Vagina (tissue), 2 donors: ENCODE data around the gene BIN1. TPM values are rescaled to one million over a fixed set of nuclear protein-coding genes. Genes with fewer than 3 reads are reported as not detected.

Experiments
- DNase-seq, 2 donors: peaks; one replicate each; pipeline ENCODE4 v3.0.0-alpha.2; 2017; ENCODE audit errors: extremely low spot score in 2 of 2
- H3K27ac ChIP-seq: fragments of 200-600 bp; sonication (generic); one replicate; pipeline ENCODE4 v1.5.1; 2019
- H3K27me3 ChIP-seq: fragments of 200-600 bp; sonication (generic); one replicate; pipeline ENCODE4 v1.5.1; 2019
- H3K36me3 ChIP-seq, 2 donors: fragments of 200-600 bp; sonication (generic); one replicate each; pipeline ENCODE4 v1.5.1; 2017 to 2019
- H3K4me1 ChIP-seq: fragments of 200-600 bp; sonication (generic); one replicate; pipeline ENCODE4 v1.5.1; 2019
- H3K4me3 ChIP-seq, 2 donors: fragments of 200-600 bp; sonication (generic); 1 replicate in 1 of 2; 2 replicates in 1 of 2; pipeline ENCODE4 v1.5.1; 2016 to 2019
- H3K9me3 ChIP-seq: fragments of 200-600 bp; sonication (generic); one replicate; pipeline ENCODE4 v1.5.1; 2019
- POLR2A ChIP-seq, 2 donors: fragments of 450-650 bp; IDR thresholded peaks; one replicate each; pipeline ENCODE4 v1.6.1; 2017; ENCODE audit warnings: antibody characterized with exemption in 2 of 2, mild to moderate bottlenecking in 2 of 2, moderate library complexity in 2 of 2
- POLR2AphosphoS5 ChIP-seq, 2 donors: sonication (generic); formaldehyde crosslinking; IDR thresholded peaks; one replicate each; pipeline ENCODE4 v1.9.0; 2017; ENCODE audit warnings: antibody characterized with exemption in 2 of 2, mild to moderate bottlenecking in 2 of 2, low read depth in 1 of 2; ENCODE audit not compliant: insufficient read depth in 1 of 2
- intact Hi-C: fragments of 100-400 bp; cut with DNase I; formaldehyde crosslinking; loops from one replicate; pipeline ENCODE4 v1.15.1; 2023
- total RNA-seq: library from RNA; depleted of rRNA; stranded (reverse); fragments of >200 nt; gene quantifications from one replicate; pipeline ENCODE4 v1.2.3, GENCODE V29; 2016
- TF ChIP-seq, protein P1 (sequence below), 3 experiments: fragments of 450-650 bp in 2 of 3; fragments of 200-600 bp in 1 of 3; sonication (generic) in 1 of 3; IDR thresholded peaks; one replicate each; pipeline ENCODE4 v1.5.1; 2017 to 2019; ENCODE audit warnings: antibody characterized with exemption in 3 of 3, mild to moderate bottlenecking in 2 of 3, moderate library complexity in 2 of 3

The BIN1 gene
- total RNA-seq, 1 donor from 2014 or later, result 60.9 TPM

DNA sequence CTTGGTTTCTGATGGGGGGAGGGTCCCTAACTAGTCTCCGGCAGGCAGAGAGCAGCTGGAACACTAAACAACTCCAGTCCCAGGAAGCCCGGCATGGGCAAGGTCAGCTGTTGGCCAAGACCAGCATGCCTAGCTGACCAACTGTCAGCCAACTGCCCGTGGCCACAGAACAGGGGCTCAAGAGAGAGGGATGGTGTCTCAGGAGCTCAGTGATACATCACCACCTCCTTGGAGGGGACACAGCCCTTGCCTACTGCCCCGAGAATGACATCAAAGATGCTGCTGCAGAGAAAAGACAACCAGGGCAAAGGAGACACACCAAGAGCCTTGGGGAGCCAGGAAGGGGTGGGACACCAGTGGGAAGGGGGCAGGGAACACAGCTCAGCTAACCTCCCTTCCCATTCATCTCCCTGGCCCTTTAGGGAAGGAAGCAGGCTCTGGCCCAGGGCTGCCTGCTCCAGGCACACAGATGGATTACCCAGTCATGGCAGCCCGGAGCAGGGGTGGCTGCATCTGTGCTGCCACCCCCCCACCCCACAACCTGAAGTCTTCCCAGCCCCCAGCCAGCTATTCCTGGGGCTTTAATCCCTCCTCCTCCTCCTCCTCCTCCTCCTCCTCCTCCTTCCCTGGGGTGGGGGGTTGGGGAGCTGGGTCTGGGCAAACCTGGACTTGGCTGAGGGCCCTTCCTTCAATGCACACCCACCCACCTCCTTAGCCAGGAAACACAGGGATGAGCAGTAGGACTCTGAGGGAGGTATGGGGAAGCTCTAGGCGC is 1.9 kb downstream of the BIN1 start:
- TF ChIP-seq POLR2A (IDR thresholded peaks at IDR 0.05) (no peak), POLR2AphosphoS5 (IDR thresholded peaks at IDR 0.05; ENCODE audit: insufficient read depth in 1 of 2, low read depth in 1 of 2) (no peak)
- TF ChIP-seq, protein P1, sequence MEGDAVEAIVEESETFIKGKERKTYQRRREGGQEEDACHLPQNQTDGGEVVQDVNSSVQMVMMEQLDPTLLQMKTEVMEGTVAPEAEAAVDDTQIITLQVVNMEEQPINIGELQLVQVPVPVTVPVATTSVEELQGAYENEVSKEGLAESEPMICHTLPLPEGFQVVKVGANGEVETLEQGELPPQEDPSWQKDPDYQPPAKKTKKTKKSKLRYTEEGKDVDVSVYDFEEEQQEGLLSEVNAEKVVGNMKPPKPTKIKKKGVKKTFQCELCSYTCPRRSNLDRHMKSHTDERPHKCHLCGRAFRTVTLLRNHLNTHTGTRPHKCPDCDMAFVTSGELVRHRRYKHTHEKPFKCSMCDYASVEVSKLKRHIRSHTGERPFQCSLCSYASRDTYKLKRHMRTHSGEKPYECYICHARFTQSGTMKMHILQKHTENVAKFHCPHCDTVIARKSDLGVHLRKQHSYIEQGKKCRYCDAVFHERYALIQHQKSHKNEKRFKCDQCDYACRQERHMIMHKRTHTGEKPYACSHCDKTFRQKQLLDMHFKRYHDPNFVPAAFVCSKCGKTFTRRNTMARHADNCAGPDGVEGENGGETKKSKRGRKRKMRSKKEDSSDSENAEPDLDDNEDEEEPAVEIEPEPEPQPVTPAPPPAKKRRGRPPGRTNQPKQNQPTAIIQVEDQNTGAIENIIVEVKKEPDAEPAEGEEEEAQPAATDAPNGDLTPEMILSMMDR (IDR thresholded peaks at IDR 0.05), result no peak
- Histone ChIP-seq H3K36me3 (no peaks in the 10 kb centered on the region), H3K9me3 (no peaks in the 10 kb centered on the region), H3K27ac (peak overlapping the region; percentile 83), H3K4me1 (peaks cover 49% of the 10 kb centered on the region), H3K27me3 (no peaks in the 10 kb centered on the region), H3K4me3 (peak overlapping the region; percentile 92 to 94)
- intact Hi-C loops, result no loop called here
- DNase-seq, result peak in 1 of 2 donors; percentile 89

DNA sequence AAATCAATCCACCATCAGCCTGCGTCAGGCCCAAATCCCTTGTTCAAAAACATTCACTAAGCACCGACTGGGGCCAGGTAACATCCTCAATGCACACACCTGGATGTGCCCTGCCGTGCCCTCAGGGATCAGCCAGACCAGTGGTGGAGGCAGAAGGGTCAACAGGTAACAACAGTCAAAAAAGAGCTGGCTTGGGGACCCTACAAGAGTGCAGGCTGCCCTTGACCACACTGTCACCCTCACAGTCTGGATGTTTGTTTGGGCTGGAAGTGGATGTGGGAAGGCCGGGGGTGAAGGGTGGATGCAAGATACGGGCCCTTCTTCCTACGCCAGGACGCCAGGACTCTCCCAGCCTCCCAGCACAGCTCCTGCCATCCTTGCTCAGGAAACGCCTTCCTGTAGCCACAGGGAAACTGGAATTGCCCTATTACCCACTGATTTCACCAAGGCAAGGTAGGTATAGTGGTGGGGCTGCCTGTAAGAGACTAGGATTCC is 2.7 kb downstream of the BIN1 start:
- DNase-seq, result no peak
- Histone ChIP-seq H3K4me3 (peak overlapping the region; percentile 31 to 92), H3K27ac (peak overlapping the region; percentile 83), H3K4me1 (peaks cover 51% of the 10 kb centered on the region), H3K9me3 (no peaks in the 10 kb centered on the region), H3K27me3 (no peaks in the 10 kb centered on the region), H3K36me3 (no peaks in the 10 kb centered on the region)
- intact Hi-C loops, result no loop called here
- TF ChIP-seq, protein P1 (IDR thresholded peaks at IDR 0.05), result no peak
- TF ChIP-seq POLR2AphosphoS5 (IDR thresholded peaks at IDR 0.05; ENCODE audit: insufficient read depth in 1 of 2, low read depth in 1 of 2) (no peak), POLR2A (IDR thresholded peaks at IDR 0.05) (no peak)

DNA sequence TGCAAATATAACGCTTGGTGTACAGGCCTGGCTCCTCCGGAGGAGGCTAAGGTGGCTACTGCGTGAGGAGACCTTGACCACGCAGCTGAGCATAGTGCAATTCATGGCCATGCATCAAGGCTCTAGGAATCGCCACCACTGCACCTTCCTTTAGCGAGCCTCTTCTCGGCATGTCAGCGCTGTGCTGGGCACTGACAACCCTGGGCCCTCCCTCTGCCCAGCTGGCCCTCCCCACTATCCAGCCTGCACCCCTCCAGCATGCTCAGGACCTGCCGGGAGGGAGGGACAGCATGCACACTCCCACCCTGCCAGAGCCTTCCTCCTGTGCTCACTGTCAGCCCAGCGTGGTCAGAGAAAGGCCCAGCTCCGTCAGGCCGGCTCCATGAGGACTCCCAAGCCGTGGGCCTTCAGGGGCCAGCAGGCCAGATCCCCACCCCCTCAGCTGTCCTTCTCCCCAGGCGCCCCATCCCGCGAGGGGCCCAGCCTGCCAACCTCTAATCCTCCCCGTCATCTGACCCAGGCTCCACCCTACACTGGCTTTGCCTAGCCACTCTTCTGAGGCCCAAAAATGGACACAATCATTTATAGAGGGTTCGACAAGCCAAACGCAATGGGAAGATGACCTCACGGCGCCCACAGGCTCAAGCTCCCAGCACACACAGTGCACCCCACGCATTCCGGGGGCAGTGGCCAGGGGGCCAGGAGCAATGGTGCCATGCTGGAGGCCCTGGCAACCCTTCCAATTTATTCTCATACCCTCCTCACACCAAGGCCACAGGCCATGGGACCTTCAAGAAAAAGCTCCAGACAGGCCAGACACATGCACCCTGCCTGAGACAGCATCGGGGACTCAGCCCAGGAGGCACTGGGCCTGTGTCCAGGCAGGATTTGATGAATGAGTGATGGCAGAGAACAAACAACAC is 3.5 kb downstream of the BIN1 start:
- TF ChIP-seq POLR2A (IDR thresholded peaks at IDR 0.05) (no peak), POLR2AphosphoS5 (IDR thresholded peaks at IDR 0.05; ENCODE audit: insufficient read depth in 1 of 2, low read depth in 1 of 2) (peak; percentile 13 to 65)
- TF ChIP-seq, protein P1 (IDR thresholded peaks at IDR 0.05), result no peak
- intact Hi-C loops, result no loop called here
- no peaks in the 10 kb centered on the region for H3K36me3 ChIP-seq
- peaks cover 57% of the 10 kb centered on the region for H3K4me1 ChIP-seq
- no peak for DNase-seq
- no peaks in the 10 kb centered on the region for H3K27me3 ChIP-seq
- no peaks in the 10 kb centered on the region for H3K9me3 ChIP-seq
- H3K4me3 ChIP-seq, result peak overlapping the region; percentile 7 to 31
- H3K27ac ChIP-seq, result peak overlapping the region; percentile 83

DNA sequence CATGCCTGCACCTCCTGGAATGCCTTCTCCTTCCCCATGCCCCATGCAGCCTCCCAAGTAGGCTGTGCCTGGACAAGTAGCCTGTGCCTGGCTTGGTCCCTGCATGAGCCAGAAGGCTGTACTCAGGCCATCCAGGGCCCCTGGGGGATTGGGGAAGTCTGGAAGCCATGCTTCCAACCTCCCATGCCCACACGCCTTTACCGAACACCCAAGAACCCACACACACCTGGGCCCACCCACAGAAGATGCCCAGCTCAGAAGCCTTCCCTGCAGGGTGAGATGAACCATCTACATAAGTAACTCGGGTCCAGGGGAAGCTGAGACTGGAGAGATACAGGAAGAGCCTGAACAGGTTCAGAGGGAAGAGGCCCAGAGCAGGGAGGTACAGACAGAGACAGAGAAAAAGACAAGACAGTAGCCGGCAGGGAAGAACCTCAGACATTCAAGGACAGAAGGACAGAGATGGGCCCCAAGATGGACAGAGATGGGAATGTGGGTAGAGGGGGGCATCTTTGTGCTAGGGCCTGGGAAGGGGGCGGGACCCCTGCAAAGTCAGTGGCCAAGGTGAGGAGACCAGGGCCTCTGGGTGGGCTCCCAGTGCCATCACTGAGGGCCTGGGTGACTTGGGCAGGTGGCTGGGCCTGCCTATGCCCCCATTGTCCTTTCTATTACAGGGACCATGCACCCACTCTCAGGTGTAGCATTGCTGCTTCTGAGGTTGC is 4.3 kb downstream of the BIN1 start:
- Histone ChIP-seq H3K4me3 (peak overlapping the region in 1 of 2 donors; percentile 31), H3K27me3 (no peaks in the 10 kb centered on the region), H3K4me1 (peaks cover 65% of the 10 kb centered on the region), H3K27ac (peak overlapping the region; percentile 83), H3K9me3 (no peaks in the 10 kb centered on the region), H3K36me3 (no peaks in the 10 kb centered on the region)
- DNase-seq, result no peak
- intact Hi-C loops, result no loop called here
- TF ChIP-seq POLR2A (IDR thresholded peaks at IDR 0.05), result no peak
- TF ChIP-seq, protein P1 (IDR thresholded peaks at IDR 0.05), result no peak
